GM21529 (cell line): ENCODE measurements around the gene TTC7B.
"Not testable (repeated sequence)": the region's sequence is repeated elsewhere in the genome, so short reads cannot be mapped to it uniquely, and the experiment has no call there.

Source experiments
- ATAC-seq: cut with Tn5 transposase; IDR thresholded peaks from one replicate; pipeline ENCODE4 v1.9.1; 2021; ENCODE audit not compliant: unreplicated experiment

The TTC7B gene

GRCh38 chr14:90830931-90831701, 14.9 kb upstream of the TTC7B start:
- no peak for ATAC-seq

GRCh38 chr14:90829677-90830076, 13.4 kb upstream of the TTC7B start:
- ATAC-seq, result no peak

- peak; percentile 60 for ATAC-seq
Measured at GRCh38 chr14:90828642-90829487, 12.6 kb upstream of the TTC7B start.

- peak; percentile 99 for ATAC-seq
Measured at GRCh38 chr14:90827919-90828610, 11.8 kb upstream of the TTC7B start.

GRCh38 chr14:90823542-90823941, 7.3 kb upstream of the TTC7B start:
- ATAC-seq, result not testable (repeated sequence)

- ATAC-seq, result peak; percentile 54
Measured at GRCh38 chr14:90820958-90821357, 4.7 kb upstream of the TTC7B start.

GRCh38 chr14:90819734-90820393, 3.6 kb upstream of the TTC7B start:
- ATAC-seq, result no peak

- ATAC-seq, result no peak
Measured at GRCh38 chr14:90818715-90819114, 2.5 kb upstream of the TTC7B start.

GRCh38 chr14:90816681-90817436, 629 bp upstream of the TTC7B start:
- ATAC-seq, result no peak

- ATAC-seq, result no peak
Measured at GRCh38 chr14:90815572-90815821, 733 bp downstream of the TTC7B start.

GRCh38 chr14:90814806-90815571, 1.2 kb downstream of the TTC7B start:
- no peak for ATAC-seq

- no peak for ATAC-seq
Measured at GRCh38 chr14:90813442-90813841, 2.8 kb downstream of the TTC7B start.

- ATAC-seq, result no peak
Measured at GRCh38 chr14:90812109-90812508, 4.1 kb downstream of the TTC7B start.

- ATAC-seq, result no peak
Measured at GRCh38 chr14:90811641-90812040, 4.6 kb downstream of the TTC7B start.

- ATAC-seq, result no peak
Measured at GRCh38 chr14:90810806-90811205, 5.4 kb downstream of the TTC7B start.

- ATAC-seq, result no peak
Measured at GRCh38 chr14:90809530-90810312, 6.5 kb downstream of the TTC7B start.

GRCh38 chr14:90808759-90809529, 7.3 kb downstream of the TTC7B start:
- no peak for ATAC-seq

- ATAC-seq, result no peak
Measured at GRCh38 chr14:90807060-90807459, 9.2 kb downstream of the TTC7B start.
